SK-MEL-5 (cell line): ENCODE measurements around the gene RFX7. TPM values are rescaled to one million over a fixed set of nuclear protein-coding genes. Genes with fewer than 3 reads are reported as not detected.

ENCODE experiments used
- DNase-seq: peaks from one replicate; pipeline ENCODE4 v3.0.0-alpha.2; 2016; ENCODE audit warnings: low read depth, low spot score
- in situ Hi-C: cut with HindIII; loops from 2 replicates; pipeline ENCODE4 v1.10.0; 2016; ENCODE audit warnings: low sequenced_read_pairs, high pct_unique_total_duplicates, low pct_unique_long_range_greater_than_20kb
- total RNA-seq: library from RNA; depleted of rRNA; stranded (reverse); fragments of >200 nt; shearing (Covaris generic); gene quantifications from 2 replicates; pipeline ENCODE4 v1.2.3, GENCODE V29; 2014

RFX7 gene
- total RNA-seq, 1 experiment from 2014 or later, result 5.1 TPM

DNA sequence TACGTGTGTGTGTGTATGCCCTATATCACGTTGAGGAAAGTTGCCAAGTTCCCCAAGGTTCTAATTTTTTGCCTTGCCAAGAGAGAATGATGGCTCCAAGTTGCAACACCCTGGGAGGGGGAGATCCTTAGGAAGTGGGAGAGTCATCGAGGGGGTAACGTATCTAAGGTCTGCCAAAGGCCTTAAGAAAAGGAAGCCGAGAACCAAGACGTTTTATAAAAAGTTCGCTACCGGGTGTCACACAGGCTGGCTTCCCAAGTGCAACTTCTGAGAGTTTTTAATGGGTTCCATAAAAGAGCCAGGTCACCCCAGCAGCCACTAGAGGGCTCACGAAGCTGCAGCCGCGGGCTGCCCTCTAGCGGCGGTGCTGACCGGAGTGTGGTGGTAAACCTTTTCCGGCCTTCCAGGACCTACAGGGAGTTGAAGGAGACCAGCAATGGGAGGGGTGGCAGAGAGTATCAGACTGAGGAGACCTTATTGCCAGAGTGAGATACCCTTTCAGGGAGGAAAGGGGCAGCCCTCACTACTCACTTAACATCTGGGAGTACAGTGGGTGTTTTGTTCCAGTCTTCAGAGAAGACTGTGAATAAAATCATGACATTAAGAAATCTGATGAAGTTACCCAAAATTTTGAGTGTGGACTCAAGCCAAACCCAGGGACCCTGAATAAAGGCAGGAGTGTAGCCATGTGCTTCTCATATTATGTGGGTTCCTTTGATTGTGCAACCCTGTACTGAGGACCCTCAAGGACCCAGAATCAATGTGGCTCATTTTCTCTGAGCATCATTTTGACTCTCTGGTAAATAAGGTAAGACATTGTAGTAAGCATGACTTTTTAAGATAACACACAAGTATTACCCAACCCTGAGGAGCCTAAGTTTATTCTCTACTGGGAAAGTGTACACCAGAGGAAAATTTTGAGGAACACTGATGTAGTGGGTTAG, 2.5 kb upstream of the RFX7 start:
- peak; percentile 92 for DNase-seq
- in situ Hi-C loops, result no loop called here

DNA sequence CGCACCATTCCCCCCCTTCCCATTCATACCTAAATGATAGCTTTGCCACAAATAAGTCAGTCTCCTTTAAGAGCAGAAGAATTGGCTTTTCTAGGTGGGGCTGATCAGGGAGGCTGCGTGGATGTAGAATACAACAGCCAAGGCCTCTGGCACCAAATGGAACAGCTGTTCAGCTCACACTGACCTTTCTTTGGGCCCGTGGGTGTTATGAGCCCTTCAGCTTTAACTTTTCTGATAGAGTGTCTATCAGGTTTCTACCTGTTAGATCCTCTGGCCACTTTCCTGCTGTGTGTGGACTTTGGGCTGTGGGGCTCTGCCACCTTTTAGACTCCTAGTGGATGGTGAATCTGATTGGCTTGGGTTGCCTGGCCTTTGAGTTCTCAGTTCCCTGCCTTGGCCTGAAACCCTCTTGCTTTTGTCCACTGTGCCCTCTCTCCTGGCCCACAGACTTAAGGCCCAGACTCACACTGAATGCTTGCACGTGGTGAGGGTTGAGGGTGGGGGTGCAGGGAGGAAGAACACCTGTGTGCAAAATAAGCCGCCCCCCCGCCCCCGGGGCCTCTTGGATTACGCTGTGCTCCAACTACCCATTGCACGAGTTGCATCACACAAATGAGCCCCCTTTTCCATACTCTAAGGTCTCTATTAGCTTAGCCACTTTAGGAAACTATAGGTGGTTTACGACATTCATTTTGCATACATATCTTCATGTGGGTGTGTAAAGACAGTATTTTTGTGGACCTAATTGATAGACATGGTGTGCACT, 1.3 kb upstream of the RFX7 start:
- DNase-seq, result no peak
- in situ Hi-C loops, result no loop called here

DNA sequence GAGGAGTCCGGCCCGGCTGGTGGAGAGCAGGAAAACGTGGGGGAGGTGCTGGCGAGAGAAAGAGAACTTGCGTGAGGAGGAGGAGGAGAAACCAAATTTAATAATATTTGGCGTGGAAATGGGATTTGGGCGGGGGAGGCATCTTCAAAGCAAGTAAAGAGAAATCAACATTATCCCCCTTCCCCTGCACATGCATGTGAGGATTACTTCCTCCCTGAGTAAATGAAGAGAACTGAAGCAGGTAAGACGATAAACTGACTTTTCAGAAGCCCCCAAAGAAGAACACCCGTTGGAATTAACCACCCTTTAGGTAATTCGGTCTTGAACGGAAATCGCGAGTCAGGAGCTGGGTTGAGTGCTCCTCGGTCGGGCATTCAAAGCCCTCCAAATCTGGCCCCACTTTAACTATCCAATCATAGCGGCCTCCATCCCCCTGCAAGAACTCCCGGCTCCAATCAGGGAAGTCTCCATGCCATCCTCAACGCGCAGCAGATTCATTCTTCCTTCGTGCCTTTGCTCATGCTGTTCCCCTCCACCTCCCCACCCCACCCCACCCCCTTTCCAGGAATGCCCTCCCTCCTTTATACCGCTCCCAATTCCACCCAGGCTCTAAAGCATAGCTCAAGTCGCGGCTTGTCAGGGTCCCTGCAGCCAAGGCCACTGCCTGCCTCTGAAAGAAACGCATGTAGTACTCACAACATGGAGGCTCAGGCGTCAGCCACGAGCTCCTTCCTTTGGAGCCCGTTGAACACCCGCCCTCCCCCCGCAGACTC, 545 bp upstream of the RFX7 start:
- in situ Hi-C loops, result no loop called here
- DNase-seq, result peak; percentile 80

DNA sequence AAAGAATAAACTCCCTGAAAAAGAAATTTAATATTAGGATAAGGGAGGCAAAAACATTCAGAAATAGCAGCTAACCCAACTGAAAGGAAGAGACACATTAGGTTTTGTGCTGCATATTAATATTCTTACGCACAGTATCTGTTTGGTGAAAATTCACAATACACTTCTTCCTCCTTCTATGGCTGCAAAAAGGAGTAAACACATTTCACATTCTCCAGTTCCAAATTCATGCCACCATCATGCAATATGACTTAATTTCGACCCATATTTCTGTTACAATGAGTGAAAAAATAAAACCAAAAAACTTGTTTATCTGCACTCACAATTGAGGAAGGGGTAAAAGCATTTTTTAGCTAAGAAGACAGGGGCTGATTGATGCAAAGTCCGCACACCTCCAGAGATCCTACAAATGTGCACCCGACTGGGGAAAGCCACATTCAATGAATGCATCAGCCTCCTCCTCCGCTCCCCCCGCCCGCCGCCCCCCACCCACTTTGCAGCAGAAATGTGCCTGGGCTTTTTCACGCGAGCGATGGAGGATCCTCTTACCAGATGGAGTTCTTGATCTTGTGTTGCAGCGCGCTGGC, 1.0 kb downstream of the RFX7 start:
- in situ Hi-C loops, result no loop called here
- DNase-seq, result no peak

DNA sequence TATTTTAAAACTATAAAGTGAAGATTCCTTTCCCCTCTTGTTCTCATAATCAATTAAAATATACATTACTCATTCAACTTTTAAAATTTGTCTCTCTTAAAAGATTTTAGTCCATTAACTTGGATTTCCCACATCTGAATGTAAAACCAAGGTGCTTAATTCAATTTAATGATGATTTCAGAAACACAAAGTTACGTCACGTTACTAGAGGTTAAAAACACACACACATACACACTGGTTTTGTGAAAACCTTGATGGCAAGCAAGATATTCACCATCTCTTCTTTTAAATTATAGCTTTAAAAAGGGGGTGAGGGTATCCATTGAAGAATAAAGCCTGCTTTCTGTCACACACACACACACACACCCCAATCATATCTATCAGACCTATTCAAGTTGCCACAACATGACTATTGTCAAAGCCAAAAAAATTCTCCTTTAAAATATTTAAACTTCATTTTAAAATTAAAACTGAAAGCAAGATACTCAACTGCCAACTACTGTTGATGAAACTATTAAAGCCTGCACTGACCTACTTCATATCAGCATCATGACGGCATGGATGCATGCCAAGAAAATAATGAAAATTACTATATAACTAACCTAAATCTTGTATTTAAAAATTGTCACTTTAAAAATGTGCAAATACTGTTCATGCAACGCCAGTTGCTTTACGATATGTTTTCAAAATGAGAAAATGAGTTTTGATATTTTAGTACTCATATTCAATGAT, 2.1 kb downstream of the RFX7 start:
- no peak for DNase-seq
- in situ Hi-C loops, result no loop called here

DNA sequence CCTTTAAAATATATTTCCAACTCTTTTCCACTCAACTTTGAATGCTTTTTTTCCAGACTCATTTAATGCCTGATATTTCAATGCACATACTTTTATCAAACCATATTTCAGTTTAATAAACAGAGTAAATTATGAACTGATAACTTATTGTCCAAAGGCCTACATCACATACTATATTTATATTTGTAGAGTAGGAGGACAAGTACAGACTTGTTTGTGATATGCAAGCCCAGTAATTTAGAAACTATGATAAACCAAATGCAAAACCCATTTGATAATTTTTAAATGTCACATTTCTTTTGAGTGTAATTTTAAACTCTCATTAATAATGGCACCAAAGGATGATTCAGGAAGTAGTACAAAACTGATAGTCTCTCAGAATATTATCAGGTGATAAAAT, 3.3 kb downstream of the RFX7 start:
- in situ Hi-C loops, result no loop called here
- no peak for DNase-seq

DNA sequence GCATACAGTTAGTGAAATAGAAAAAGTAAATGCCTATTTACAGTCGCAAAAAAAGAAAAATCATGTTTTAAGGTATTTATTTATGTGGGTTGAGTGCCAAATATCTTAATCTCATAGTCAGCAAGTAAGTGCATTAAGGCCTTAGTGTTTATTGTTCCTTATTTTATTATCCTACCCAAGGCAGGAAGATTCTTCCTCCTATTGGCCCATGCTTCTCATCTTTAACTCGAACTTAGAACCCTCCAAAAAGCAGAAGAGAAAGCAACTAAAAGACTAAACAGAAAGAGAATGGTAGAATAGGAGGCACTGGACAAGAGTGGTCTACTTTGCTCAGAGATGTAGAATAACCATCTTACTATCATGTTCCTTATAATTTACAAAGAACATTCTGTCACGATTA, 7.5 kb downstream of the RFX7 start:
- no peak for DNase-seq
- in situ Hi-C loops, result no loop called here

DNA sequence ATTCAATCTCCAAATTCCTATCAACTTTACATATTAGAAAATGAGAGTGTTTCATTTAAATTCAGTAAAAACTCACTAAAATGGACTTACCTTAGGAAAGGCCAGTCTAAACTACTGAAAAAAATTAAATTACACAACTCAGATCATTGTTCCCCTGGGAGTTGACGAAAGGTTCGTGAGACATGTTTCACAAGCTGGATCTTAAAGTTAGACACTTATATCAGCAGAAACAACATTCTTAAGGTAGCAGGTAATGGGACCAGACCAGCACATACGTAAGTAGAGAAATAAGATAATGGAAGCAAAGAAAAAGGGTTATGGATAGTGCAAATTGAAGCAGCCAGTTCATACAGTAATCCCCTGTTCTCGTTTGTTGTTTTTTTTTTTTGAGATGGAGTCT, 8.9 kb downstream of the RFX7 start:
- in situ Hi-C loops, result no loop called here
- DNase-seq, result no peak

DNA sequence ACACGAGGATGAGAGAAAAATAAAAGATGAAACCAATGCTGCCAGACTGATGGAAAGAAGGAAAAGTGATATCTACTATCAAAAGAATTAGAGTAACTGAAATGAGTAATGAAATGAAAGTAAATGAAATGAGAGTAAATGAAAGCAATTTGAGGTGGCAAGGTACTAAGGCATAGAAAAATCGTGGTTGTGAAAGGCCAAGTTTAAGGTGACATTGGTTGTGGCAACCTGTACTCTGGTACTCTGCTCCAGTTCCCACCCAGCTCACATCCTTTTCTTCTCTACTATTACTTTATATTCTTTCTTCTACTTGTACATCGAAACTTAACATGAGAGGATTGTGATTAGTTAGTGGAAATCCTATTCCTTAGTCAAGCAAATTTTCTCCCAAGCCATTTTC, 10.1 kb downstream of the RFX7 start:
- DNase-seq, result no peak
- in situ Hi-C loops, result no loop called here

DNA sequence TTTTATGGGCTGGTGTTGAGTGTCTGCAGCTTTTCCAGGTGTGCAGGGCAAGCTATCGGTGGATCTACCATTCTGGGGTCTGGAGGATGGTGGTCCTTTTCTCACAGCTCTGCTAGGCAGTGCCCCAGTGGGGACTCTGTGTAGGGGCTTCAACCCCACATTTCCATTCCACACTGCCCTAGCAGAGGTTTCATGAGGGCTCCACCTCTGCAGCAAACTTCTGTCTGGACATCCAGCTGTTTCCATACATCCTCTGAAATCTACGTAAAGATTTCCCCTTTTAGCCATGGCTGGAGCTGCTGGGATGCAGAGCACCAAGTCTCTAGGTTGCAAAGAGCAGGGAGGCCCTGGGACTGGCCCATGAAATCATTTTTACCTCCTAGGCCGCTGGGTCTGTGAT, 11.6 kb downstream of the RFX7 start:
- no peak for DNase-seq
- in situ Hi-C loops, result no loop called here

DNA sequence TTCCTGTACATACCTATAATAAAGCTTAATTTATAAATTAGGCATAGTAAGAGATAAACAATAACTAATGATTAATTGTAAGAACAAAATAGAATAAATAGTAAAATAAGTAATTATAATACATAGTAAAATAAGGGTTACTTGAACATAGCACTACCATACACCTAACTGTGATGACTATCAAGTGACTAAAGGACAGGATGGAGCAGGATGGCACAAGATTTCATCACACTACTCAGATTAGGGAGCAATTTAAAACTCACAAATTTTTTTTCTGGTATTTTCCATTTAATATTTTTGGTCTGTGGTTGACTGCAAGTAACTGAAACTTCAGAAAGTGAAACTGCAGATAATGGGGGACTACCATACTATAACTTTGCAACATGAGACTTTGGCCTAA, 14.8 kb downstream of the RFX7 start:
- in situ Hi-C loops, result no loop called here
- DNase-seq, result no peak

DNA sequence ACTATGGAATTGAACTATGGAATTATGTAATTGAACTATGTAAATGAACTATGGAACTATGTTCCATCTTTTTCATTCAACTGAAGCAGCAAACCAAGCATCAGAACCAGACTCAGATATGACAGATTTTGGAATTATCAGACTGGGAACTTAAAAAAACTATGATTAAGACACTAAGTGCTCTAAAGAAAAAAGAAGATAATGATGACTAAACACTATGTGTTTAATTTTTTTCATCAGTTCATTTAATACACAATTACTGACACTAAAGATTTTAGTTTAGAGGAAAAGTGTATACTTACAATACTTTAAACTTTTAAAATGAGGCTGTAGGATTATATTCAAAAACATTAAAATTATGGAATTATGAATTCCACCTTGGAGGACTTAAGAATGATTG, 15.3 kb downstream of the RFX7 start:
- in situ Hi-C loops, result no loop called here
- no peak for DNase-seq

DNA sequence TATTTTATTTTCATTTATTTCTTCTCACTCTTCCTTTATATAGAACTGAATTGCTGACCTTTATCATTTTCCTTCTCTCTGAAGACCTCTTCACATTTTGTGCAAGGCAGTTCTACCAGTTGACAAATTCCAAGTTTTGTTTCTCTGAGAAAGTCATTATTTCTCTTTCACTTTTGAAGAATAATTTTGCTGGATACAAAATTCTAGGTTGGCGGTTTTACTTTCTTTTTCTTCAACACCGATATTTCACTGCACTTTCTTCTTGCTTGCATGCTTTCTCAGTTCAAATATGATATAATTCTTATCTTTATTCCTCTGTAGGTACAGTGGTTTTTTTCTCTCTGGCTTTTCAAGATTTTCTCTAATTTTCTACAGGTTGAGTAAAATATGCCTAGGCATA, 15.9 kb downstream of the RFX7 start:
- in situ Hi-C loops, result no loop called here
- no peak for DNase-seq

DNA sequence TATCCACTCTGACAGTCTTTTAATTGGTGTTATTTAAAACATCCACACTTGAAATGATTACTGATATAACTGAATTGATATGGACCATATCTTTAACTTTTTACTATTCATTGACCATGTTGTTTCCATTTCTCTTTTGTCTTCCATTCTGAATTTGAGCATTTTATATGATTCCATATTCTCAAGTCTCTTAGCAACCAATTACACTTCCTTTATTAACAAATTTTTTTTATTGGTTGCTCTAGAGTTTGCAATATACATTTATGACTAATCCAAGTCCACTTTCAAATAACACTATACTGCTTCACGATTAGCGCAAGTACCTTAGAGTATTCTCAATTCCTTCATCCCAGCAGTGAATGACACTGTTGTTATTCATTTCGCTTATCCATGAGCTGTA, 16.4 kb downstream of the RFX7 start:
- in situ Hi-C loops, result no loop called here
- peak; percentile 5 for DNase-seq

DNA sequence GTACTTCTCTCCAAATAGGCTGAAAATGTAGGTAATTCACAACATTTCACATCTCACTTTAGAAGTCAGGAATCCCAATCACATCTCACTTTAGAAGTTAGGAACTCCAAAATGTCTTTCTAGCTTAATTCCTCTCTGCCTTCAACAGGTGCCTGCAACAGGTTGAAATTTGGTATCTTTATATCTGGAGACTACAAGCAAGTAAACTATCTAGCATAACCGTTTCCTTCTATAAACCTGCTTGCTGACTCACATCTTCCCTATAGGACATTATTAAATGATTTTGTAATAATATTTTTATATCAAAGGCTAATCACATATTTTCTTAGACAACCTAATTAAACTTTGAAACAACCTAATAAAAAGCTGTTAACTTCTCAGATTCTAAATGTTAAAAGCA, 18.2 kb downstream of the RFX7 start:
- no peak for DNase-seq
- in situ Hi-C loops, result no loop called here

DNA sequence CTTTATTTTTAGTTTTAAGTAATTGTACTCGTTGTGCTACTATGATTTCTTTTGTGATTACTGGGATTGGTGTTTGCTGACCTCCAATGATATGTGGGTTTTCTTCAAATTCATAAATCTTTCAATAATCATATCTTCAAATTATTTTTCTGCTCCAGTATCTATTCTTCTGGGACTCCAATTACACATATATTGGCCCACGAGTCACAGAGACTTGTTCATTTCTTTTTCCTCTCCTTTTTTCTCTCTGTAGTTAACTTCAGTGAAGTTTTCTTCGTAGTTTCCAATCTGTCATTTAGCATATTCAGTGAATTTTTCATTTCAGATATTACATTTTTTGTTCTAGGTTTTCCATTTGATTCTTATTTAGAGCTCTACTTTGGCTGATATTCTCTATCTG, 21.4 kb downstream of the RFX7 start:
- DNase-seq, result no peak
- in situ Hi-C loops, result no loop called here

DNA sequence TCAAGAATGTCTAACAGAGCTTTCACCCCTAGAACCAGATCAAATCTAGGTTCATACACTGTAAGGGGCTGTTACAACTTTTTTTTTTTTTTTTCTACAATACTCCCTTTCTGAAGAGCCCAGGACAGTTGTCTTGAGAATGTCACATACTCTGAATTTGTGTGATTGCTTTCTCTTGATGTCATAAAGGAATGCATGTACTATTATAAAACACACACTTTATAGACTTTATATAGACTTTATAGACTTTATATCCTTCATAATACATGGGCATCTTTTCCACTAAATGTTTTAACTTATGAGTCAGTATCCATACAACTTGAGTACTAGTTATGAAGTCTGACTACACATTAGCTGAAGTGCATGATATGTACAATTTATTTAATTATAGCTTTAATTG, 26.3 kb downstream of the RFX7 start:
- in situ Hi-C loops, result no loop called here
- DNase-seq, result no peak
